GM18520 (cell line): Measurements from ENCODE around the gene BCL11A.

ENCODE experiments used
- ATAC-seq: cut with Tn5 transposase; IDR thresholded peaks from one replicate; pipeline ENCODE4 v1.9.1; 2021; ENCODE audit not compliant: unreplicated experiment

Gene BCL11A

GRCh38 chr2:60509066-60509465 lies 44.4 kb downstream of the BCL11A start:
- no peak for ATAC-seq

DNA sequence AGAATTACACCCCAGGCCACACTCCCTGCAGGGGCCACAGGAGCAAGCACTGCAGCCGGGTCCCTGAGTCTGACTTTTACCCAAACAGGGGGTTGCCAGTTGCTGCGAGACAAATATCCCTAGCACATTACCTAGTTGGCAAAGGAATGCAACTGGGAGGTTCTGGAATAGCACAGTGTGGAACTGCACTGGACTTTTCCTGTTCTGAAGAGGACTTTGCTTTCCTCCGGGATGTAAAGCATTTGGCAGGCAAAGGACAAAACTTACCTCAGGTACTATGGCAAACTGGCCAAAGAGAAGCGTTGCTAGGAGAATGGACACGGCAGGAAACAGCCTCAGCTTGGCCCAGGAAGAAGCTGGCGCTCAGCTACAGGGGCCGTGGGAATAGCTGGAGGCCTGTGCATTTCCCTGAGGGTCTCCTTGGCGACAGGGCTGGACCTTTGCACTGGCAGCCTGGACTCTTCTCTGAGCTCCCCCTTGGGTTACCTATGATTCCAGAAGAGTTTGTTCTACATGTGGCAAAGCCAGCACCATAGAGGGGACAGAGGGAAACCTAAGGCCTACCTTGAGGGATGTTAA lies 45.0 kb downstream of the BCL11A start:
- ATAC-seq = no peak

DNA sequence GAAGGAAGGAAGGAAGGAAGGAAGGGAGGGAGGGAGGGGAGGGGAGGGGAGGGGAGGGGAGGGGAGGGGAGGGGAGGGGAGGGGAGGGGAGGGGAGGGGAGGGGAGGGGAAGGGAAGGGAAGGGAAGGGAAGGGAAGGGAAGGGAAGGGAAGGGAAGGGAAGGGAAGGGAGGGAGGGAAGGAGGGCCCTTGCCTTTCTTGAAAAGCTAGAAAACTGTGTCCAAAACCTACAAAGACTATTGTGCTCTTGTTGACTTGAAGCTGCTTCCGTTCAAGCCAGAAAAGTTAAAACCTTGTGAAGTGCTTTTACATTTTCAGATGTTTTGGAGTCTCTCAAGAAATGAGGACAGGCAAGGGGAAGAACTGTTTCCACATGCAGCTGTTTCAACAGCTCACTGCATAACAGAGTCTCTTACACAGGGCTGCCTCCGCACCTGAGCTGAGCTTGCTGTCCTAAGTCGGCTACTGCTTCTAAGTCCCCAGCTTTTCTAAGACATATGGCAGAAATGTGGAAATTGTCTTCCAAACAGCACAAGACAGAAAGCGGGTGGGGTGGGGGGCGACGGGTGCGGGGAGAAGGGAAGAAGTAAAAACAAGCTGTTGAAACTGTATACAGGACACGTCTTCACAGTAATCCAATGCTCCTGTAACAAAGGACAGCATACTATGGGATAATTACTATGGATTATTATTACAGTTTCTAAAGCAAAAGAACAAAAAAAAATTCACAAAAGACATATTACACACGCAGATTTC lies 46.1 kb downstream of the BCL11A start:
- ATAC-seq = no peak

- ATAC-seq = no peak
Observed at GRCh38 chr2:60505880-60506260, 47.6 kb downstream of the BCL11A start.

- ATAC-seq = no peak
Observed at GRCh38 chr2:60505240-60505879, 48.1 kb downstream of the BCL11A start.

- no peak for ATAC-seq
Observed at GRCh38 chr2:60504049-60504448, 49.4 kb downstream of the BCL11A start.

DNA sequence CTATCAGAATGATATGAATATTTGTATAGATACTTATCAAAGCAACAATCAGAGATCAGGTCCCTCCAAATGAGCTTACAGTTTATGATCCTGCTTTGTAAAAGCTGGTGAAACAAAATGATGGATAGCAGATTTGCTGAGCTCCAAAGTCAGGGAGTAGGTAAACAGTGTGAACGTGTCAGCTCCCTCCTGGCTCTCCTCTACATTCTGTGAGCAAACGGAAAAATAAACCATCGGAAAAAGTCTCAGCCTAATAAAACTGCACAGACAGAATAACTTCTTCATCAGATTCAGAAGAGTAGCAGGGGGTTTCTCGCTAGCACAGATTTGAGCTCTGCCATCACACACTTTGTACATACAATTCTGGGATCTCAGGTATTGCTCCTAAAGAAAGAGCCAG lies 51.3 kb downstream of the BCL11A start:
- no peak for ATAC-seq

DNA sequence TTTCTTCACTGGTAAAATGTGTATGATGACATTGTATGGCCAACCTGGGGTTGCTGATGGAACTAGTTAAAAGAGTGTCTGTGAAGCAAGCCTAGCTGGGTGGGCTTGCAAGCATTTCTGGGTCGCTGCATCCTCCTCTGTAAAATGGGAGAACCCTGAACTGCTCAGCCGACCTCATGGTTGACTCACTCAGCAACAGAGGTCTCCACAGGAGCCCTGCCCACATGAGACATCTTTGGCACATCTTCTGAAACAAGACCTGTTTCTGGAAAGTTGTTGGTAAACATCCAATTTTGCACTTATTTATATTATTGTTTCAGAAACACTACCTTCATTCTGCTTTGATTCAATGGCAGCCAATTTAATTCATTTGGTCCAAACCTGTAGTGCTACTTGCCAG lies 52.6 kb downstream of the BCL11A start:
- ATAC-seq = no peak

GRCh38 chr2:60499651-60500265 lies 53.7 kb downstream of the BCL11A start:
- no peak for ATAC-seq

DNA sequence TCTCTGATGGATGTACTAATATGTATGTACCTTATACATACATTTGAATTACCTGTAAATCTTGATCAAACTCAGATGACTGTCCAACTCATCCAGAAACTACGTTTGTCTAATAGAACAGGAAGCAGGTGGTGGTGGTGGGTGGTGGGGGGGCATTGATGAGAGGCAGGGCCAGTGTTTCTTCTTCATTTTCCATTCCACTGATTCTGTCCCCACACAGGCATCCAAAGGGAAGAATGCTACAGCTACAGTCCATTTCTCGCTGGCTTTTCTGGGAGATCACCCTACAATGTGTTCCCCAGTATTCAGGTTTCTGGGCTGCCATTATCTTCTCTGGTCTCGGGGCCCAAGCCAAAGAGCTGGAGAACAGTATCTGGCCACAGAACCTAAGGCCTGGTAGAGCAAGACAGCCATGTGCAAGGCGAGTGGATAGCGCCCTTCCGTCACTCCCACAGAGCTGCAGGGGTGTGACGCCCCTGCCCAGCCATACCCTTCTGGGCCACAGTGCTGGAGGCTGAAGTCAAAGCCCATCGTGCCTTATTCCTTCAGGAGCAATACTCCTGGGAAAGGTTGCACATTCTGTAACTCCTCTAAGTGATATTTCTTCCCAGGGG lies 54.5 kb downstream of the BCL11A start:
- no peak for ATAC-seq

GRCh38 chr2:60498127-60498815 lies 55.2 kb downstream of the BCL11A start:
- ATAC-seq = no peak

DNA sequence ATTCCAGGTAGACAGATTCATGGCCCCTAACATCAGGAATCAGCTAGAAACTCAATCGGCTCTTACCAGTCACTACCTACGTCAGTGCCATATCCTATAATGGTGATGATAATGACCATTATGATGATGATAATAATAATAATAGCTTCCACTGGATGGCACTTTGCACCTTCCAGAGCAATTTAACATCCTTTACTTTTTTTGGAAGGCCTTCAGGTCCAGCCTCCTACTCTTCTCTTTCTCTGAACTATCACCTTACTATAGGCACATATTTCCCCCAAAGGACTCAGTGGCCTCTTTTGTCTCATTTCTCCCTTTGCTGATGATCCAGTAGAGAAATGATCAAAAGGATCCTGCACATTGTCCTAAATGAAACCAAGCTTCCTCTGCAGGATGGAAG lies 56.0 kb downstream of the BCL11A start:
- no peak for ATAC-seq

- no peak for ATAC-seq
Observed at GRCh38 chr2:60496956-60497355, 56.5 kb downstream of the BCL11A start.

DNA sequence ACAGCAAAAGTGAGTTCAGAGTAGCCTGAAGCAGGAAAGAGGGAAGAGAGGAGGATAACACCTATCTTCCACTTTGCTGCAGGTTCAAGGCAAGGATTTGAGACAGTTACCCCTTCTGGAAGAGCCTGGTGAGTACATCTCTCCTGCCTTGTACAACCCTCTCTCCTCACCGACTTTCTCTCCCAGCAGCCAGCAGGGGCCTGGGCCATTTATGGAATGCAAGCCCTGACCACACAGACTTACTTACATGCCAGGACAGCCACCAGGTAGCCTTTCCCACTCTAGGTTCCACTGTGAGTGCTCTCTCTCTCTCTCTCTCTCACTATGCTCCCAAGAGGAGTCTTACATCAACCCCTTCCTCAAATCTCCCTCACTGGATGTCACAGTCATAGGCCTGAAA lies 57.0 kb downstream of the BCL11A start:
- ATAC-seq = no peak

GRCh38 chr2:60495041-60495625 lies 58.3 kb downstream of the BCL11A start:
- no peak for ATAC-seq

DNA sequence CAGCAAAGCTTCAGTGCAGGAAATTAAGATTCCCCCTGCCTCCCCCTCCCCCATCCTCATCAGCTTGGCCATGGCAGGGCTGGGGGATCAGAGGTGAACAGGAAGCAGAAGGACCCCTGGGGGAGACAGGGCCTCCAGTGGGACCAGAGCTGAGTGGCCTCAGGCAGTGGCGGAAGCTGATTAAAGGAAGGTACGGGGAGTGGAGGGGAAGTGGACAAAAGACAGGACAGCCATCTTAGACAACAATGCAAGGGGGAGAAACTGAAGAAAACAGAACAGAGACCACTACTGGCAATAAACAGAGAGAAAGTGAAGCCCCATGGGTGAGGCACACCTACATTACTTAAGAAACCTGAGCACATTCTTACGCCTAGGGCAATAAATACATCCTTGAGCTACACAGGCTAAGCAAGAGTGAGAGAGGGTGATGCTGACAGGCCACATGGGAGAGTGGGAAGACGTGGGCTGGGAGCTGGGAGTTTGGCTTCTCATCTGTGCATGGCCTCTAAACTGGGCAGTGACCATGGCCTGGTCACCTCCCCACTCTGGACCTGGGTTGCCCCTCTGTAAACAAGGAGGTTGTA lies 59.6 kb downstream of the BCL11A start:
- ATAC-seq = no peak

- ATAC-seq = no peak
Observed at GRCh38 chr2:60492548-60492947, 60.9 kb downstream of the BCL11A start.

GRCh38 chr2:60490848-60491247 lies 62.6 kb downstream of the BCL11A start:
- no peak for ATAC-seq

DNA sequence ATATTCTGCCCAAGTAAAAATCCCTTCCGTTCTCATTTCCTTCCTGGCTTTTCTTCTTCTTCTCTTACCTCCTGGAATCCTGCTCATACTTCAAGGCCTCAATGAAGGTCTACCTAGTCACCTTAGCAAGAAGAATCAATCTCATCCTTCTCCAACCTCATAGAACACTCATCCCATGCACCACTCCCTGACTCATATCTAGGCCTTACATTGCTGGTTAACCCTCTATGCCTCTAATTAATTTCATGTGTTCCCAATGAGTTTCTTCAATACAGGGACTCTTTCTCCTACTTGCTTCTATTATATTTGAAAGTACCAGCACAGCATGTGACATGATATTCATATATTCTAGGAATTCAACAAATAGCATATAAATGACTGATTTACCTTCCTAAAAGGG lies 63.0 kb downstream of the BCL11A start:
- ATAC-seq = no peak

DNA sequence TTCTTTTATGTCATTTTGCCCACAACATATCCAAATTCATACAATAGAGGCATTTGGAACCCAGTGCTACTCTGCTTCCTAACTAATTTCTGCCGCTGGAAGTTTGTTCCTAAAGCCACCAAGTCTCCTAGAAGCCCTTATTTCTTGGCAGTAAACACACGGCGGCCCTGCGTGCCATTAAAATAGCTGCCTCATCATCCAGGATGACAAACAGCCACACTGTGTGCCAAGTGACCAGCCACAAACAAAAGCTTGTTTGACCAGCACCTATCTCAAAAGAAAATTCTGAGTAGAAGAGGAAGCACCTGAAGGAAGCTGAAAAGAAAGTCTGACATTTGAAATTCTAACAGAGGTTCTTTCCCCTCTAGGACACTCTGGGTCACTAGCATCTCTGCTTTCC lies 64.2 kb downstream of the BCL11A start:
- no peak for ATAC-seq
